Measurements from ENCODE around the gene GATA5.

- no peak for TF ChIP-seq CEBPB (IDR thresholded peaks at IDR 0.05)
- no peak for TF ChIP-seq MAX (IDR thresholded peaks at IDR 0.05)
- TF ChIP-seq TAF1 (IDR thresholded peaks at IDR 0.05; ENCODE audit: low read depth): no peak
- TF ChIP-seq REST (IDR thresholded peaks at IDR 0.05; ENCODE audit: low read depth): no peak
- TF ChIP-seq EP300 (IDR thresholded peaks at IDR 0.05; ENCODE audit: borderline replicate concordance): no peak
- TF ChIP-seq FOXM1 (IDR thresholded peaks at IDR 0.05; ENCODE audit: borderline replicate concordance, low read depth): no peak
- no peak for TF ChIP-seq TEAD4 (IDR thresholded peaks at IDR 0.05)
- no peak for TF ChIP-seq RAD21 (IDR thresholded peaks at IDR 0.05; ENCODE audit: low read depth)
- TF ChIP-seq YY1 (IDR thresholded peaks at IDR 0.05; ENCODE audit: low read depth): no peak
- no peak for TF ChIP-seq TCF12 (IDR thresholded peaks at IDR 0.05; ENCODE audit: low read depth)
- no peak for TF ChIP-seq USF1 (IDR thresholded peaks at IDR 0.05)
- TF ChIP-seq CREB1 (IDR thresholded peaks at IDR 0.05; ENCODE audit: low read depth): no peak
Measured at GRCh38 chr20:62492711-62493110, 16.9 kb upstream of the GATA5 start.
